ENCODE results near the gene SNX20. TPM values are rescaled to one million over a fixed set of nuclear protein-coding genes. Genes with fewer than 3 reads are reported as not detected.

Gene SNX20, protein sequence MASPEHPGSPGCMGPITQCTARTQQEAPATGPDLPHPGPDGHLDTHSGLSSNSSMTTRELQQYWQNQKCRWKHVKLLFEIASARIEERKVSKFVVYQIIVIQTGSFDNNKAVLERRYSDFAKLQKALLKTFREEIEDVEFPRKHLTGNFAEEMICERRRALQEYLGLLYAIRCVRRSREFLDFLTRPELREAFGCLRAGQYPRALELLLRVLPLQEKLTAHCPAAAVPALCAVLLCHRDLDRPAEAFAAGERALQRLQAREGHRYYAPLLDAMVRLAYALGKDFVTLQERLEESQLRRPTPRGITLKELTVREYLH
- not detected in 5 replicates for total RNA-seq (2022; extraction: Qiagen RNA extraction; ENCODE audit: low read depth)

DNA sequence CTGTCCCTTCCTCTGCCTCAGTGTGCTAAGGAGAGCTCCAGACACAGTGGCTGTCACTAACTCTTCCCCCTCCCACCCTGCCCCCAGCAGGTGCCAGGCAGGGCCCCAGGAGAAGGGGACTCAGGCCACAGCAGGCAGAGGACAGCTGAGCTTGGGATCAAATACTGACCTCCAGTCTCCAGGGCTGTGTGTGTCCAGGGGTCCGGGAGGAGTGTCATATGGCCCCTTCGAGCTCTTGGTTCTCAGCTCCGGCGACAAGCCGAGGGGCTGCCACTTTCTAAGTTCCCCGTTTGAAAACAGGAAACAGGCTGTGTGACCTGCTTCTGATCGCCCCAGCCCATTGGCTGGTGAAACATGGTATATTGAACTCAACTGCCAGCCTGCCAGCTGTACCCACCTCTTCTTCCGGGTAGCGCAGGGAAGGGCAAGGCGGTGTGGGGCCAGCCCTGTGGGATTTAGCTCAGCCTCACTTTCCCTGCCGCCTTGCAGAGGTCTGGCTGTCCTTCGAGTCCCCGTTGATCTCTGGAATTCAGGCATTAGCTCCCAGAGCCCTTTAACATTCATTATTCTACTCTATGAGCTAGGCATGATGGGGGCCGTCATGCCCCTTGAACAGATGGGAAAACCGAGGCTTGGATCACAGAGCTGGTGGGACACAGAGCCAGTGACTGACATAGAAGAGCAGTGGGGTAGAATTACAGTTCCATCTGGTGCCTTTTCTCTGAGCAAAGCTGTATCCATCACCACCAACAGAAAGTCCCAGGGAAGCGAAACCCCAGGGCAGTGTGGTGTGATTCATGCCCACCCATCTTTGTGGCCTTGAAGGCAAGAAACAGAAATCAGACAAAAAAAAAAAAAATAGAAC is at the start of gene SNX20:
TSS of gene SNX20 (minus strand) at position 292 of the 865 bp plus-strand sequence. CDS start 3,786 bp downstream, outside the sequence.

GRCh38 chr16:50692999-50693781 is 12.1 kb upstream of the SNX20 start, which contains the start of gene NOD2:
NOD2 (plus strand) TSS chr16:50693606; CDS start chr16:50699496, 5,890 bp downstream.

Other genes starting within 250 kb of the SNX20 start
- 0.12 to 0.51 TPM (median 0.31 TPM) in 5 replicates for gene NKD1, start 132.9 kb downstream of the SNX20 start, total RNA-seq (2022; extraction: Qiagen RNA extraction; ENCODE audit: low read depth)
- gene NOD2, start 12.3 kb upstream of the SNX20 start, total RNA-seq (2022; extraction: Qiagen RNA extraction; ENCODE audit: low read depth), result not detected in 5 replicates
- gene CYLD, start 60.8 kb upstream of the SNX20 start, total RNA-seq (2022; extraction: Qiagen RNA extraction; ENCODE audit: low read depth), result 13.4 to 20.1 TPM (median 14.2 TPM) in 5 replicates